Activated B cell treated with CpG ODN at 0.5 μM for 24 hours (primary cell): ENCODE measurements around the gene UTP20. TPM values are rescaled to one million over a fixed set of nuclear protein-coding genes. Genes with fewer than 3 reads are reported as not detected.
"Not testable (repeated sequence)": the region's sequence is repeated elsewhere in the genome, so short reads cannot be mapped to it uniquely, and the experiment has no call there.

Source experiments
- ATAC-seq: fragments of 200-7000 bp; cut with Tn5 transposase; one replicate; pipeline ENCODE4 v1.10.0; 2021; ENCODE audit warnings: low read depth, mild to moderate bottlenecking, moderate library complexity
- CTCF ChIA-PET: fragments of 350-600 bp; sonication (Branson Sonifier 250); formaldehyde crosslinking; loops from one replicate; lab custom pipeline; 2021; ENCODE audit warnings: antibody characterized with exemption; lab: Charles Lee
- POLR2A ChIA-PET: fragments of 350-600 bp; sonication (Branson Sonifier 250); formaldehyde crosslinking; loops from one replicate; lab custom pipeline; 2021; ENCODE audit warnings: antibody characterized with exemption; lab: Charles Lee
- DNase-seq: peaks from one replicate; pipeline ENCODE4 v3.0.0; 2022
- H3K27ac Mint-ChIP-seq: one replicate; pipeline ENCODE4 v1.8.0; 2020; ENCODE audit warnings: mixed read lengths
- H3K27me3 Mint-ChIP-seq: one replicate; pipeline ENCODE4 v1.8.0; 2021; ENCODE audit warnings: mixed read lengths
- H3K36me3 Mint-ChIP-seq: one replicate; pipeline ENCODE4 v1.8.0; 2021; ENCODE audit warnings: low read depth, mixed read lengths
- H3K4me1 Mint-ChIP-seq: one replicate; pipeline ENCODE4 v1.8.0; 2021; ENCODE audit warnings: mixed read lengths
- H3K4me3 Mint-ChIP-seq: one replicate; pipeline ENCODE4 v1.8.0; 2020; ENCODE audit warnings: mild to moderate bottlenecking, mixed read lengths
- H3K9me3 Mint-ChIP-seq: one replicate; pipeline ENCODE4 v1.8.0; 2020; ENCODE audit warnings: mixed read lengths
- CTCF ChIP-seq: fragments of 200-600 bp; IDR thresholded peaks from one replicate; pipeline ENCODE4 v1.8.0; 2022; ENCODE audit warnings: antibody characterized with exemption, mild to moderate bottlenecking
- intact Hi-C: fragments of 100-400 bp; cut with micrococcal nuclease; formaldehyde crosslinking; loops from one replicate; pipeline ENCODE4 v1.15.1; 2024
- total RNA-seq: library from RNA; stranded (reverse); gene quantifications from 2 replicates; pipeline ENCODE4 v1.2.3, GENCODE V29; 2022

UTP20 gene
- total RNA-seq, 1 donor from 2014 or later = 32.9 TPM

- Mint-ChIP-seq H3K27ac (no peak overlapping the region), H3K27me3 (no peaks in the 10 kb centered on the region), H3K9me3 (no peaks in the 10 kb centered on the region), H3K36me3 (peaks cover 91% of the 10 kb centered on the region), H3K4me1 (no peaks in the 10 kb centered on the region), H3K4me3 (no peak overlapping the region)
- ChIA-PET POLR2A (no interaction called here), CTCF (no interaction called here)
- DNase-seq (no peak), ATAC-seq (no peak)
- intact Hi-C loops = no loop called here
- no peak for TF ChIP-seq CTCF
These were observed 92.5 kb downstream of the UTP20 start for GRCh38 chr12:101372431-101372830.

- TF ChIP-seq CTCF = no peak
- H3K9me3 Mint-ChIP-seq = no peaks in the 10 kb centered on the region
- H3K4me3 Mint-ChIP-seq = no peak overlapping the region
- no peak overlapping the region for H3K27ac Mint-ChIP-seq
- H3K4me1 Mint-ChIP-seq = no peaks in the 10 kb centered on the region
- ChIA-PET CTCF (no interaction called here), POLR2A (interaction anchor here (1.3 kb wide), 1 partner anchor 10 kb away, joined by 6 read pairs; no protein-coding TSS in a partner anchor)
- DNase-seq = no peak
- H3K36me3 Mint-ChIP-seq = peaks cover 90% of the 10 kb centered on the region
- no peaks in the 10 kb centered on the region for H3K27me3 Mint-ChIP-seq
- intact Hi-C loops = no loop called here
- ATAC-seq = no peak
These were observed 95.7 kb downstream of the UTP20 start for GRCh38 chr12:101375573-101375972.

GRCh38 chr12:101379149-101379548 lies 99.2 kb downstream of the UTP20 start:
- Mint-ChIP-seq H3K27me3 (no peaks in the 10 kb centered on the region), H3K36me3 (peaks cover 91% of the 10 kb centered on the region), H3K4me3 (no peak overlapping the region), H3K27ac (no peak overlapping the region), H3K9me3 (no peaks in the 10 kb centered on the region), H3K4me1 (no peaks in the 10 kb centered on the region)
- POLR2A ChIA-PET = no interaction called here
- DNase-seq (no peak), ATAC-seq (no peak)
- intact Hi-C loops = no loop called here
- CTCF ChIA-PET = no interaction called here
- no peak for TF ChIP-seq CTCF

GRCh38 chr12:101391181-101391580 lies 111.3 kb downstream of the UTP20 start:
- DNase-seq, H3K4me3 Mint-ChIP-seq, intact Hi-C loops, H3K4me1 Mint-ChIP-seq, H3K9me3 Mint-ChIP-seq, H3K27me3 Mint-ChIP-seq, POLR2A ChIA-PET, ATAC-seq, CTCF ChIA-PET, H3K27ac Mint-ChIP-seq: not testable (repeated sequence)
- H3K36me3 Mint-ChIP-seq = peaks cover 58% of the 10 kb centered on the region

GRCh38 chr12:101407049-101407435 lies 127.1 kb downstream of the UTP20 start:
- H3K4me1 Mint-ChIP-seq = peaks cover 24% of the 10 kb centered on the region
- no peaks in the 10 kb centered on the region for H3K27me3 Mint-ChIP-seq
- DNase-seq (no peak), ATAC-seq (peak; percentile 10)
- peak overlapping the region; percentile 97 for H3K27ac Mint-ChIP-seq
- ChIA-PET CTCF (interaction anchor here (1.3 kb wide), 1 partner anchor 422 kb away, joined by 6 read pairs; no protein-coding TSS in a partner anchor), POLR2A (interaction anchor here (0.8 to 3.2 kb wide), 7 partner anchors 19 to 529 kb away, joined by 4 to 16 read pairs (median 4); partner anchors contain the start of genes GNPTAB and UTP20)
- intact Hi-C loops = loop anchor here (5.0 to 10.0 kb wide), 2 partner anchors 525 to 1078 kb away; partner anchors contain the start of gene IGF1
- H3K36me3 Mint-ChIP-seq = peaks cover 16% of the 10 kb centered on the region
- peak overlapping the region; percentile 99 for H3K4me3 Mint-ChIP-seq
- TF ChIP-seq CTCF = no peak
- no peaks in the 10 kb centered on the region for H3K9me3 Mint-ChIP-seq
